Stomach (tissue), 9 donors: ENCODE measurements around the gene UNC13B. TPM values are rescaled to one million over a fixed set of nuclear protein-coding genes. Genes with fewer than 3 reads are reported as not detected.
A peak's percentile ranks its signal among the peaks of the same experiment; 100 is the strongest.

ENCODE experiments used
- DNase-seq, 2 donors: peaks; one replicate each; pipeline versions ENCODE4 v3.0.0 to v3.0.0-alpha.2; 2013 to 2019
- H3K27ac ChIP-seq, 5 donors: fragments of 200-600 bp in 4 of 5; sonication (generic) in 4 of 5; one replicate each; pipeline ENCODE4 v1.5.1; 2013 to 2019; ENCODE audit warnings: mild to moderate bottlenecking in 1 of 5, moderate library complexity in 1 of 5
- H3K27me3 ChIP-seq, 3 donors: fragments of 200-600 bp; sonication (generic); one replicate each; pipeline ENCODE4 v1.5.1; 2017 to 2019; ENCODE audit warnings: mixed run types in 1 of 3
- H3K36me3 ChIP-seq, 4 donors: fragments of 200-600 bp; sonication (generic); 1 replicate in 3 of 4; 2 replicates in 1 of 4; pipeline ENCODE4 v1.5.1; 2016 to 2019
- H3K4me1 ChIP-seq, 4 donors: fragments of 200-600 bp; sonication (generic); one replicate each; pipeline ENCODE4 v1.5.1; 2016 to 2019
- H3K4me3 ChIP-seq, 4 donors: fragments of 200-600 bp; sonication (generic) in 3 of 4; one replicate each; pipeline ENCODE4 v1.5.1; 2016 to 2019; ENCODE audit warnings: mild to moderate bottlenecking in 1 of 4
- H3K9me3 ChIP-seq, 4 donors: fragments of 200-600 bp; sonication (generic); one replicate each; pipeline ENCODE4 v1.5.1; 2016 to 2019
- EP300 ChIP-seq: sonication (generic); formaldehyde crosslinking; IDR thresholded peaks from one replicate; pipeline ENCODE4 v1.6.1; 2017; ENCODE audit warnings: antibody characterized with exemption
- POLR2A ChIP-seq, 4 donors: fragments of 450-650 bp; IDR thresholded peaks; one replicate each; pipeline ENCODE4 v1.6.1; 2016; ENCODE audit warnings: antibody characterized with exemption in 4 of 4, control low read depth in 2 of 4, mild to moderate bottlenecking in 1 of 4, moderate library complexity in 1 of 4
- POLR2AphosphoS5 ChIP-seq, 3 donors: sonication (generic); formaldehyde crosslinking; IDR thresholded peaks; one replicate each; pipeline ENCODE4 v1.6.1; 2016; ENCODE audit warnings: antibody characterized with exemption in 3 of 3
- WGBS, 5 donors: extraction: QIAGEN DNeasy Blood & Tissue Kit in 3 of 5; methylation state at CpG; one replicate each; pipeline versions ENCODE4 v1.1.5 to v1.1.7; 2013 to 2018; 5-methylcytosine and 5-hydroxymethylcytosine counted together
- intact Hi-C: fragments of 100-400 bp; cut with DNase I; formaldehyde crosslinking; loops from one replicate; pipeline ENCODE4 v1.15.1; 2023; ENCODE audit warnings: low total_unique reads
- polyA plus RNA-seq, 3 donors: library from polyadenylated mRNA; stranded (reverse); fragments of 200-250 nt; gene quantifications; one replicate each; pipeline ENCODE4 v1.2.3, GENCODE V29; 2013
- total RNA-seq, 5 donors: library from RNA; depleted of rRNA; stranded (reverse); fragments of >200 nt; gene quantifications; one replicate each; pipeline versions ENCODE4 v1.1.0 to v1.2.3, GENCODE V29; 2014 to 2016
- TF ChIP-seq, protein P1 (sequence below), 7 experiments: fragments of 450-650 bp in 4 of 7; fragments of 200-600 bp in 3 of 7; sonication (generic) in 3 of 7; IDR thresholded peaks; one replicate each; pipeline ENCODE4 v1.5.1; 2016 to 2019; ENCODE audit warnings: antibody characterized with exemption in 7 of 7, control low read depth in 2 of 7, mild to moderate bottlenecking in 1 of 7
- donor health status: healthy with polysubstance abuse.
- donor health status: Bipolar disorder and iron deficiency.
- donor health status: healthy.

UNC13B gene
- total and polyA plus RNA-seq, 8 donors, result 8.9 to 68.7 (median 20.8) TPM

DNA sequence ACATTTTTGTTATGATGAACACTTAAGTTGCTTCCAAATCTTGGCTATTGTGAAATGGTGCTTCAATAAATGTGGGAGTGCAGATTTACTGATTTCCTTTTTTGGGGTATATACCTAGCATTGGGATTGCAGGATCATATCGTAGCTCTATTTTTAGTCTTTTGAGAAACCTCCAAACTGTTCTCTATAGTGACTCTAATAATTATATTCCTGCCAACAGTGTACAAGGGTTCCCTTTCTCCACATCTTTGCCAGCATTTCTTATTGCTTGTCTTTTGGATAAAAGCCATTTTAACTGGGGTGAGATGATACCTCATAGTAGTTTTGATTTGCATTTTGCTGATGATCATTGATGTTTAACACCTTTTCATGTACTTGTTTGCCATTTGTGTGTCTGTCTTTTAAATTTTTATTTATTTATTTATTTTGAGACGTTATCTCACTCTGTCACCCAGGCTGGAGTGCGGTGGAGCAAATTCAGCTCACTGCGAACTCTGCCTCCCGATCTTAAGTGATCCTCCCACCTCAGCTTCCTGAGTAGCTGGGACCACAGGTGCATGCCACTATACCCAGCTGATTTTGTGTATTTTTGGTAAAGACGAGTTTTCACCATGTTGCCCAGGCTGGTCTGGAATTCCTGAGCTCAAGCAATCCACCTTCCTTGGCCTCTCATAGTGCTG, 59.0 kb downstream of the UNC13B start:
- peaks cover 0 to 3% (median 0%) of the 10 kb centered on the region in 4 donors for H3K36me3 ChIP-seq
- no peaks in the 10 kb centered on the region for H3K4me1 ChIP-seq
- DNase-seq, result no peak
- WGBS, 5 donors, result 89 to 95% (median 92%) methylated on average over 6 of the region's 6 CpGs
- H3K4me3 ChIP-seq, result no peak overlapping the region
- peaks cover 0 to 16% (median 3%) of the 10 kb centered on the region in 4 donors for H3K9me3 ChIP-seq
- H3K27ac ChIP-seq, result no peak overlapping the region
- intact Hi-C loops, result no loop called here
- no peaks in the 10 kb centered on the region for H3K27me3 ChIP-seq
- TF ChIP-seq EP300, result no peak
- no peak for TF ChIP-seq POLR2A (IDR thresholded peaks at IDR 0.05)
- TF ChIP-seq, protein P1, sequence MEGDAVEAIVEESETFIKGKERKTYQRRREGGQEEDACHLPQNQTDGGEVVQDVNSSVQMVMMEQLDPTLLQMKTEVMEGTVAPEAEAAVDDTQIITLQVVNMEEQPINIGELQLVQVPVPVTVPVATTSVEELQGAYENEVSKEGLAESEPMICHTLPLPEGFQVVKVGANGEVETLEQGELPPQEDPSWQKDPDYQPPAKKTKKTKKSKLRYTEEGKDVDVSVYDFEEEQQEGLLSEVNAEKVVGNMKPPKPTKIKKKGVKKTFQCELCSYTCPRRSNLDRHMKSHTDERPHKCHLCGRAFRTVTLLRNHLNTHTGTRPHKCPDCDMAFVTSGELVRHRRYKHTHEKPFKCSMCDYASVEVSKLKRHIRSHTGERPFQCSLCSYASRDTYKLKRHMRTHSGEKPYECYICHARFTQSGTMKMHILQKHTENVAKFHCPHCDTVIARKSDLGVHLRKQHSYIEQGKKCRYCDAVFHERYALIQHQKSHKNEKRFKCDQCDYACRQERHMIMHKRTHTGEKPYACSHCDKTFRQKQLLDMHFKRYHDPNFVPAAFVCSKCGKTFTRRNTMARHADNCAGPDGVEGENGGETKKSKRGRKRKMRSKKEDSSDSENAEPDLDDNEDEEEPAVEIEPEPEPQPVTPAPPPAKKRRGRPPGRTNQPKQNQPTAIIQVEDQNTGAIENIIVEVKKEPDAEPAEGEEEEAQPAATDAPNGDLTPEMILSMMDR (IDR thresholded peaks at IDR 0.05), result no peak
- no peak for TF ChIP-seq POLR2AphosphoS5 (IDR thresholded peaks at IDR 0.05)

DNA sequence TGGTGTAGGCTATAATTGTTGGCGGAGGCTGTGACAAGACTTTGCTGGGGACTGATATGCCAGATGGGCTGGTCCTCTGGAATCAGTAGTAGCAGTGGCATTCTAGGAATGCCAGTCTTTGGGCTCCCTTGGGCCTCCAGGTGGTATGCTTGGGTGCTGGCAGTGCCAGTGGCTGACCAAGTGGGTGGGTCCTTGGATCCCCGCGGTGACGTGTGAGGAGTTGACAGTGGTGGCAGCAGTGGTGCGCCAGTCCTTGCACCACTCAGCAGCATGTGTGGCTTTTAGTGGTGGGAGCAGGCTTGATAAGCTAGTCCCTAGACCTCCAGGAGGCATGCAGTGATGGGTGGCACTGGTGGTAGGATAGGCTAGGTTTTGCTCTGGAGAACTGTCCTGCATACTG, 63.9 kb downstream of the UNC13B start:
- Histone ChIP-seq H3K9me3 (peaks cover 0 to 16% (median 3%) of the 10 kb centered on the region in 4 donors), H3K27me3 (no peaks in the 10 kb centered on the region), H3K36me3 (peaks cover 0 to 3% (median 0%) of the 10 kb centered on the region in 4 donors), H3K4me3 (no peak overlapping the region), H3K27ac (no peak overlapping the region), H3K4me1 (peaks cover 6 to 28% (median 16%) of the 10 kb centered on the region in 4 donors)
- no peak for DNase-seq
- TF ChIP-seq, protein P1 (IDR thresholded peaks at IDR 0.05), result no peak
- no peak for TF ChIP-seq POLR2A (IDR thresholded peaks at IDR 0.05)
- intact Hi-C loops, result no loop called here
- WGBS, 5 donors, result 96 to 100% (median 98%) methylated on average over 5 of the region's 5 CpGs

DNA sequence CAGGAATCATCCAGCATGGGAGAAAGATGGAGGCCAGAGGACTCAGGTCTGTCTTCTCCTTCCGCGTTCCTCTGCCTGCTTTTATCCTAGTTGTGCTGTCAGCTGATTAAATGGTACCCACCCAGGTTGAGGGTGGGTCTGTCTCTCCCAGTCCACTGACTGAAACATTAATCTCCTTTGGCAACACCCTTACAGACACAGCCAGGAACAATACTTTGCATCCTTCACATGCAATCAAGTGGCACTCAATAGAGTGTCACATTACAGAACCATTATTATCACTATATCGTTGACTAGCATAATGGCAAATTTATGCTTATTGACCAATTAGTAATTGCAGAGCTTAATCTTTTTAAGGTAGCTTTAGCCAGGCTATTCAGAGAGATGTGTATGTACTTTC, 64.8 kb downstream of the UNC13B start:
- TF ChIP-seq POLR2A (IDR thresholded peaks at IDR 0.05), result no peak
- TF ChIP-seq, protein P1 (IDR thresholded peaks at IDR 0.05), result no peak
- no peak for TF ChIP-seq EP300
- TF ChIP-seq POLR2AphosphoS5 (IDR thresholded peaks at IDR 0.05), result no peak
- 65 to 83% (median 71%) methylated on average over 3 of the region's 3 CpGs for WGBS, 5 donors
- no peak overlapping the region for H3K27ac ChIP-seq
- H3K27me3 ChIP-seq, result no peaks in the 10 kb centered on the region
- intact Hi-C loops, result no loop called here
- peak in 1 of 2 donors; percentile 31 for DNase-seq
- no peak overlapping the region for H3K4me3 ChIP-seq
- peaks cover 0 to 3% (median 0%) of the 10 kb centered on the region in 4 donors for H3K36me3 ChIP-seq
- H3K4me1 ChIP-seq, result peaks cover 6 to 28% (median 16%) of the 10 kb centered on the region in 4 donors
- H3K9me3 ChIP-seq, result peaks cover 0 to 16% (median 3%) of the 10 kb centered on the region in 4 donors

DNA sequence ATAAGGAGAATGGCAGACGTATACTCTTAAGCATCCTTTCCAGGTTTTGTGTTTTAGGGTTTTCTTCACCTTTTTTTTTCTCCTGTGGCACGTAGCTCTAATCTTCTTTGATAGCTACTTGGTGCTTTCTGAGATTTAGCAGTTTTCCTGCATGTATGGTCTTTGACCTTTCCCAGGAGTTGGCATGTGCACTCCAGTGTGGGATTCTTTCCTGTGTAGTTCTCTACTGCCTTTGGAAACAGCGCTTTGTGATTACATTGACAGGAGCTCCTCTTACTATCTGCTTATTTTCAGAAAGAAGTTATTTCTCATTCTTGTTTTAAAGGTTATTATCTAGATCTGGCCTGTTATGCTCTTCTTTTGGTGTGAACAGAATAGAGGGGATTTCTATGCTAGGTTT, 65.5 kb downstream of the UNC13B start:
- TF ChIP-seq POLR2AphosphoS5 (IDR thresholded peaks at IDR 0.05) (no peak), POLR2A (IDR thresholded peaks at IDR 0.05) (no peak), EP300 (no peak)
- TF ChIP-seq, protein P1 (IDR thresholded peaks at IDR 0.05), result no peak
- no peaks in the 10 kb centered on the region for H3K27me3 ChIP-seq
- no peak for DNase-seq
- peaks cover 0 to 16% (median 3%) of the 10 kb centered on the region in 4 donors for H3K9me3 ChIP-seq
- intact Hi-C loops, result no loop called here
- H3K4me3 ChIP-seq, result no peak overlapping the region
- peaks cover 6 to 28% (median 16%) of the 10 kb centered on the region in 4 donors for H3K4me1 ChIP-seq
- H3K36me3 ChIP-seq, result peaks cover 0 to 3% (median 0%) of the 10 kb centered on the region in 4 donors
- no peak overlapping the region for H3K27ac ChIP-seq
- 34 to 62% (median 51%) methylated on average over 3 of the region's 3 CpGs for WGBS, 5 donors
